ENCODE measurements around the gene ALKAL2. TPM values are rescaled to one million over a fixed set of nuclear protein-coding genes. Genes with fewer than 3 reads are reported as not detected.

The ALKAL2 gene
- total and polyA plus RNA-seq, 2 of the 13 experiments (the other 11 are each of a cell fraction or from before 2014, with no cell fraction given) = 0.22 to 1.7 TPM

DNA sequence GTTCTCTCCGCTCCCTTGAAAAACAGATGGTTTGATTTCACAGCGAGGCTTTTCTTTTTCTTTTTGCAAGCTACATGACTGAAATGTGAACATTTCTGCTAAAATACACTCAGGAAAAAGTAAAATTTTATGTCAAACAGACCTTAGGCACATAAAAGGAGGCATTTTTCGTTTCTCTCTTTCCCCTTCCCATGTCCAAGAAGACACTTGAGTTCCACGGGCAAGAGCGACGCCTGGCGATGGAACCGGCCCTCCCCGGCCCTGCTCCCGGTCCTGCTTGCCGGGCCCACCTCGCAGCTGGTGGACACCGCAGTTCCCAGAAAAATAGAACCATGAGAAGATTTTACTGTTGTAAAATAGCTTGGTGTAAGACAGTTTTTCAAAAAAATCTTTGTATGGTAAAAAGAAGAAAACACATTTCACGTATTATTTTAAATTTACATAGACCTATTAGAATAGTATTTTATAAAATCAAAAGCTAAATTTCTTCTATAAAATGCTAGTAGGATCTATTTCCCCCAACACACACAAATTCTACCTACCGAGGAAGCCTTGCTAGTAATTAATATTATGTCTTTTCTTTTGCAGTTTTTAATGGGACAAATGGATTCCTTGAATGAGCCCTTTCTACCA, 2.3 kb upstream of the ALKAL2 start (continued):
- TF ChIP-seq, protein P1, sequence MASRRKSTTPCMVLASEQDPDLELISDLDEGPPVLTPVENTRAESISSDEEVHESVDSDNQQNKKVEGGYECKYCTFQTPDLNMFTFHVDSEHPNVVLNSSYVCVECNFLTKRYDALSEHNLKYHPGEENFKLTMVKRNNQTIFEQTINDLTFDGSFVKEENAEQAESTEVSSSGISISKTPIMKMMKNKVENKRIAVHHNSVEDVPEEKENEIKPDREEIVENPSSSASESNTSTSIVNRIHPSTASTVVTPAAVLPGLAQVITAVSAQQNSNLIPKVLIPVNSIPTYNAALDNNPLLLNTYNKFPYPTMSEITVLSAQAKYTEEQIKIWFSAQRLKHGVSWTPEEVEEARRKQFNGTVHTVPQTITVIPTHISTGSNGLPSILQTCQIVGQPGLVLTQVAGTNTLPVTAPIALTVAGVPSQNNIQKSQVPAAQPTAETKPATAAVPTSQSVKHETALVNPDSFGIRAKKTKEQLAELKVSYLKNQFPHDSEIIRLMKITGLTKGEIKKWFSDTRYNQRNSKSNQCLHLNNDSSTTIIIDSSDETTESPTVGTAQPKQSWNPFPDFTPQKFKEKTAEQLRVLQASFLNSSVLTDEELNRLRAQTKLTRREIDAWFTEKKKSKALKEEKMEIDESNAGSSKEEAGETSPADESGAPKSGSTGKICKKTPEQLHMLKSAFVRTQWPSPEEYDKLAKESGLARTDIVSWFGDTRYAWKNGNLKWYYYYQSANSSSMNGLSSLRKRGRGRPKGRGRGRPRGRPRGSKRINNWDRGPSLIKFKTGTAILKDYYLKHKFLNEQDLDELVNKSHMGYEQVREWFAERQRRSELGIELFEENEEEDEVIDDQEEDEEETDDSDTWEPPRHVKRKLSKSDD (CRISPR knock-in tag; IDR thresholded peaks at IDR 0.05; ENCODE audit: low read depth) = no peak
- TF ChIP-seq ZNF329 (CRISPR knock-in tag; IDR thresholded peaks at IDR 0.05; ENCODE audit: low read depth) = no peak
- TF ChIP-seq MAF1 (CRISPR knock-in tag; IDR thresholded peaks at IDR 0.05; ENCODE audit: borderline replicate concordance) = no peak
- TF ChIP-seq JUN (CRISPR knock-in tag; IDR thresholded peaks at IDR 0.05) = no peak

DNA sequence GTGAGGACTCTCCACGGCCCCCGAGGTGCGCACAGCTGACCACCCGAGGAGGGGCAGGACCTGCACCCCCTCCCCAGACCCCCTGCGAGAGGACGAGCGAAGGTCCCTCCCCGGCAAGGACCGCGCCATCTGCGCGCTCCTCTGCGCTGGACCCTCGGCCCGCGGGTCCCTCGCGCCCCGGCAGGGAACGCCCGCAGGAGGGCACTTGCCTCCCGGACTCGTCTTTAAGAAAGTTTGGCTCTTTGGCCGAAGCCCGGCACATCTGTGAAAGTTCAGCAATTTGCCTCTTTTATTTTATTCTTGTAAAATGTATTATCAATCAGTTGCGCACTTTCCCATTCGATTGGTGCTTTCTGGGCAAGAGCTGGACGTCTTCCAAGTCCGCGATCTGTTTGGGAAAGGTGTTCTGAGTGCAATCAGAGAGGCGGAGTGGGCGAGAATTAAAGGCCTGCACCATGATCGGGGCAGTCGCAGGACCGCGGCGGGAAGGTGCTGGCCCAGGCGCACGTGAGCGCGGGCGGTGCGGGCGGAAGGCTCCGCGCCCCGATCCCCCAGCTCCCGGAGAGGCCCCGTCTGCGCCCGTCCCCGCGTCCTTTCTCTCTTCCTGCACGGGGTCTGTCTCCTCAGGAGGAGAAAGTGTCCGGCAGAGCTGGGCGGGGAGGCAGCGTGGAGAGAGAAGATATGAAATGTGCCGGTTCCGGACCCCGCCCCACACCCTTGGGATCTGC, 1.6 kb upstream of the ALKAL2 start:
- 2% methylated on average over 37 of the region's 60 CpGs for WGBS (ENCODE audit: low lambda C conversion rate)
- Histone ChIP-seq H3K9ac (ENCODE audit: insufficient read depth, low read depth, low read length) (peak overlapping the region; percentile 49; the same call in 1 of the 2 replicates), H3K27me3 (ENCODE audit: control insufficient read depth in 1 of 2, insufficient read depth in 2 of 2, low read length in 2 of 2) (peaks cover 3 to 19% of the 10 kb centered on the region in 2 experiments), H3K9me3 (ENCODE audit: low read length) (no peaks in the 10 kb centered on the region), H3K36me3 (replicated peaks in 1 of 2; ENCODE audit: control insufficient read depth in 1 of 2, insufficient read depth in 2 of 2, low read length in 2 of 2) (no peaks in the 10 kb centered on the region), H3K4me1 (ENCODE audit: insufficient read depth, low read length) (peaks cover 10% of the 10 kb centered on the region), H3K79me2 (ENCODE audit: insufficient read depth, low read length) (no peaks in the 10 kb centered on the region), H3K27ac (ENCODE audit: extremely low read length, insufficient read depth, low read length) (no peak overlapping the region), H3K4me2 (ENCODE audit: low read depth, low read length) (peak overlapping the region; percentile 94), H3K4me3 (replicated peaks in 1 of 3; ENCODE audit: insufficient read depth in 1 of 3, low read depth in 2 of 3, low read length in 3 of 3) (peak overlapping the region; percentile 55 to 82 (median 65)), H4K20me1 (ENCODE audit: insufficient read depth, low read length) (no peaks in the 10 kb centered on the region), H2AFZ (ENCODE audit: low read length) (peak overlapping the region; percentile 75)
- in situ Hi-C loops (cut with HindIII; ENCODE audit: extremely low pct_ligation_motif_present, low pct_unique_long_range_greater_than_20kb) (loop anchor here (5.0 kb wide), 2 partner anchors 42 to 348 kb away; no protein-coding TSS in a partner anchor), intact Hi-C loops (cut with micrococcal nuclease; ENCODE audit: unreplicated experiment) (loop anchor here (1.0 to 2.0 kb wide), 4 partner anchors 43 to 347 kb away; no protein-coding TSS in a partner anchor)
- no TSS peak for BruUV-seq (replicated peaks)
- peak; percentile 60 for ATAC-seq
- ChIA-PET CTCF (ENCODE audit: low intra/inter-chr PET ratio, low total read pairs) (interaction anchor here (0.9 to 3.9 kb wide), 9 partner anchors 15 to 347 kb away, joined by 3 to 96 read pairs (median 5); no protein-coding TSS in a partner anchor), POLR2A (interaction anchor here (1.5 to 2.1 kb wide), 2 partner anchors 113 to 117 kb away, joined by 4 to 18 read pairs; no protein-coding TSS in a partner anchor)
- FAIRE-seq = no peak
- DNase-seq (ENCODE audit: low spot score) = no peak
- TF ChIP-seq, protein P2, sequence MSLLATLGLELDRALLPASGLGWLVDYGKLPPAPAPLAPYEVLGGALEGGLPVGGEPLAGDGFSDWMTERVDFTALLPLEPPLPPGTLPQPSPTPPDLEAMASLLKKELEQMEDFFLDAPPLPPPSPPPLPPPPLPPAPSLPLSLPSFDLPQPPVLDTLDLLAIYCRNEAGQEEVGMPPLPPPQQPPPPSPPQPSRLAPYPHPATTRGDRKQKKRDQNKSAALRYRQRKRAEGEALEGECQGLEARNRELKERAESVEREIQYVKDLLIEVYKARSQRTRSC (CRISPR knock-in tag; IDR thresholded peaks at IDR 0.05; ENCODE audit: low read depth) = no peak
- TF ChIP-seq SOX5 (CRISPR knock-in tag; IDR thresholded peaks at IDR 0.05; ENCODE audit: borderline replicate concordance) (no peak; the same call in 1 of the 2 replicates), MEIS1 (CRISPR knock-in tag; IDR thresholded peaks at IDR 0.05; ENCODE audit: borderline replicate concordance) (no peak; the same call in 1 of the 2 replicates), TCF12 (IDR thresholded peaks at IDR 0.05) (no peak), TCF12 (CRISPR knock-in tag; IDR thresholded peaks at IDR 0.05) (no peak), CBFB (CRISPR knock-in tag; IDR thresholded peaks at IDR 0.05) (no peak), KLF12 (CRISPR knock-in tag; IDR thresholded peaks at IDR 0.05; ENCODE audit: borderline replicate concordance) (no peak), ZNF782 (CRISPR knock-in tag; IDR thresholded peaks at IDR 0.05; ENCODE audit: borderline replicate concordance) (no peak)
- TF ChIP-seq, protein P3, sequence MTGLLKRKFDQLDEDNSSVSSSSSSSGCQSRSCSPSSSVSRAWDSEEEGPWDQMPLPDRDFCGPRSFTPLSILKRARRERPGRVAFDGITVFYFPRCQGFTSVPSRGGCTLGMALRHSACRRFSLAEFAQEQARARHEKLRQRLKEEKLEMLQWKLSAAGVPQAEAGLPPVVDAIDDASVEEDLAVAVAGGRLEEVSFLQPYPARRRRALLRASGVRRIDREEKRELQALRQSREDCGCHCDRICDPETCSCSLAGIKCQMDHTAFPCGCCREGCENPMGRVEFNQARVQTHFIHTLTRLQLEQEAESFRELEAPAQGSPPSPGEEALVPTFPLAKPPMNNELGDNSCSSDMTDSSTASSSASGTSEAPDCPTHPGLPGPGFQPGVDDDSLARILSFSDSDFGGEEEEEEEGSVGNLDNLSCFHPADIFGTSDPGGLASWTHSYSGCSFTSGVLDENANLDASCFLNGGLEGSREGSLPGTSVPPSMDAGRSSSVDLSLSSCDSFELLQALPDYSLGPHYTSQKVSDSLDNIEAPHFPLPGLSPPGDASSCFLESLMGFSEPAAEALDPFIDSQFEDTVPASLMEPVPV (CRISPR knock-in tag; IDR thresholded peaks at IDR 0.05) = peak; percentile 51; the same call in 1 of the 2 replicates

All from HepG2 (cell line).